Measurements from ENCODE around the gene RBMS3.

GRCh38 chr3:29463304-29463703 is 182.4 kb downstream of the RBMS3 start:
- no peak for TF ChIP-seq CTCF (conservative IDR thresholded peaks at IDR 0.05 in 1 of 2, IDR thresholded peaks at IDR 0.05 in 1 of 2; ENCODE audit: low read depth in 1 of 2, low read length in 2 of 2)
- no peak for TF ChIP-seq EZH2 (IDR thresholded peaks at IDR 0.05; ENCODE audit: low read length, missing control alignments)
